Caco-2 (cell line): ENCODE measurements around the gene KRT5. TPM values are rescaled to one million over a fixed set of nuclear protein-coding genes. Genes with fewer than 3 reads are reported as not detected.

Experiments used
- BruUV-seq: library from RNA; stranded (reverse); fragments of 400-500 nt; replicated peaks from 2 replicates; lab custom pipeline; 2021; lab: Mats Ljungman, UMichigan
- CTCF ChIA-PET: fragments of 300-600 bp; sonication (Branson Sonifier 250); formaldehyde crosslinking; loops from one replicate; lab custom pipeline; 2022; ENCODE audit warnings: antibody characterized with exemption; lab: Charles Lee
- POLR2A ChIA-PET: fragments of 300-600 bp; sonication (Branson Sonifier 250); formaldehyde crosslinking; loops from one replicate; lab custom pipeline; 2022; ENCODE audit warnings: antibody characterized with exemption; lab: Charles Lee
- DNase-seq, 2 experiments: peaks; one replicate each; pipeline versions ENCODE4 v3.0.0 to v3.0.0-alpha.2; 2020 to 2022
- H3K27me3 ChIP-seq: replicated peaks from 2 replicates; pipeline ENCODE4 v1.6.0; 2011; ENCODE audit warnings: low read length; ENCODE audit not compliant: control insufficient read depth, insufficient read depth
- H3K36me3 ChIP-seq: 2 replicates; pipeline ENCODE4 v1.5.1; 2011; ENCODE audit warnings: low read length; ENCODE audit not compliant: control insufficient read depth, insufficient read depth
- H3K4me1 ChIP-seq: fragments of 250-450 bp; sonication (Bioruptor Pico); 2 replicates; pipeline ENCODE4 v1.5.1; 2020; ENCODE audit warnings: mild to moderate bottlenecking
- H3K4me3 ChIP-seq: 2 replicates; pipeline ENCODE4 v1.5.1; 2011; ENCODE audit warnings: low read depth, mild to moderate bottlenecking, control low read depth, low read length
- H3K9me3 ChIP-seq: fragments of 250-450 bp; sonication (Bioruptor Pico); 2 replicates; pipeline ENCODE4 v1.5.1; 2020; ENCODE audit warnings: mild to moderate bottlenecking, moderate library complexity
- H3K27ac Mint-ChIP-seq: one replicate; pipeline ENCODE4 v1.8.0; 2022; ENCODE audit warnings: mixed read lengths; ENCODE audit not compliant: unreplicated experiment
- H3K27me3 Mint-ChIP-seq: one replicate; pipeline ENCODE4 v1.8.0; 2022; ENCODE audit warnings: mixed read lengths; ENCODE audit not compliant: insufficient read depth, unreplicated experiment
- H3K36me3 Mint-ChIP-seq: one replicate; pipeline ENCODE4 v1.8.0; 2022; ENCODE audit warnings: mild to moderate bottlenecking, mixed read lengths; ENCODE audit not compliant: insufficient read depth, unreplicated experiment
- H3K4me1 Mint-ChIP-seq: one replicate; pipeline ENCODE4 v1.8.0; 2022; ENCODE audit warnings: low read depth, mixed read lengths; ENCODE audit not compliant: unreplicated experiment
- H3K4me3 Mint-ChIP-seq: one replicate; pipeline ENCODE4 v1.8.0; 2022; ENCODE audit warnings: mild to moderate bottlenecking, moderate library complexity, mixed read lengths; ENCODE audit not compliant: unreplicated experiment
- H3K9me3 Mint-ChIP-seq: one replicate; pipeline ENCODE4 v1.8.0; 2022; ENCODE audit warnings: mixed read lengths; ENCODE audit not compliant: unreplicated experiment
- CTCF ChIP-seq, 2 experiments: fragments of 200-600 bp in 1 of 2; IDR thresholded peaks; 1 replicate in 1 of 2; 2 replicates in 1 of 2; pipeline versions ENCODE4 v1.5.1 to v1.8.0; 2011 to 2022; ENCODE audit warnings: antibody characterized with exemption in 1 of 2, control low read depth in 1 of 2, inconsistent platforms in 1 of 2, low read depth in 1 of 2, low read length in 1 of 2, mild to moderate bottlenecking in 1 of 2, moderate library complexity in 1 of 2; ENCODE audit not compliant: insufficient read depth in 1 of 2, severe bottlenecking in 1 of 2, unreplicated experiment in 1 of 2
- intact Hi-C: fragments of 100-400 bp; cut with micrococcal nuclease; formaldehyde crosslinking; loops from one replicate; pipeline ENCODE4 v1.10.0; 2022; ENCODE audit not compliant: unreplicated experiment
- total RNA-seq: library from RNA; stranded (reverse); gene quantifications from 2 replicates; pipeline ENCODE4 v1.2.3, GENCODE V29; 2022

KRT5 gene
- total RNA-seq, 1 experiment from 2014 or later: 0.50 TPM

GRCh38 chr12:52523824-52524223 is 3.6 kb upstream of the KRT5 start:
- CTCF ChIA-PET: no interaction called here
- no TSS peak for BruUV-seq

GRCh38 chr12:52522346-52523011 is 2.3 kb upstream of the KRT5 start:
- no TSS peak for BruUV-seq
- H3K9me3 ChIP-seq: no peaks in the 10 kb centered on the region
- no peak overlapping the region for H3K27ac Mint-ChIP-seq
- no peak overlapping the region for H3K4me3 Mint-ChIP-seq
- H3K36me3 Mint-ChIP-seq: no peaks in the 10 kb centered on the region
- H3K27me3 ChIP-seq: no peaks in the 10 kb centered on the region
- H3K27me3 Mint-ChIP-seq: no peaks in the 10 kb centered on the region
- no peak for DNase-seq
- H3K36me3 ChIP-seq: no peaks in the 10 kb centered on the region
- POLR2A ChIA-PET: no interaction called here
- intact Hi-C loops: no loop called here
- H3K4me1 ChIP-seq: peaks cover 19% of the 10 kb centered on the region
- H3K9me3 Mint-ChIP-seq: no peaks in the 10 kb centered on the region
- no peaks in the 10 kb centered on the region for H3K4me1 Mint-ChIP-seq
- CTCF ChIA-PET: interaction anchor here (0.8 kb wide), 1 partner anchor 15 kb away, joined by 3 read pairs; no protein-coding TSS in a partner anchor
- no peak for TF ChIP-seq CTCF (IDR thresholded peaks at IDR 0.05; ENCODE audit: insufficient read depth in 1 of 2, low read depth in 1 of 2, low read length in 1 of 2, severe bottlenecking in 1 of 2, unreplicated experiment in 1 of 2)
- no peak overlapping the region for H3K4me3 ChIP-seq

More at GRCh38 chr12:52523824-52524223, 3.6 kb upstream of the KRT5 start:
- H3K4me1 ChIP-seq: peaks cover 19% of the 10 kb centered on the region
- no peak for DNase-seq
- Mint-ChIP-seq H3K4me1 (no peaks in the 10 kb centered on the region), H3K9me3 (no peaks in the 10 kb centered on the region), H3K27ac (no peak overlapping the region), H3K36me3 (no peaks in the 10 kb centered on the region), H3K27me3 (no peaks in the 10 kb centered on the region), H3K4me3 (no peak overlapping the region)
- no peak overlapping the region for H3K4me3 ChIP-seq
- intact Hi-C loops: no loop called here
- no peaks in the 10 kb centered on the region for H3K9me3 ChIP-seq
- H3K36me3 ChIP-seq: no peaks in the 10 kb centered on the region
- POLR2A ChIA-PET: no interaction called here
- no peak for TF ChIP-seq CTCF (IDR thresholded peaks at IDR 0.05; ENCODE audit: insufficient read depth in 1 of 2, low read depth in 1 of 2, low read length in 1 of 2, severe bottlenecking in 1 of 2, unreplicated experiment in 1 of 2)
- no peaks in the 10 kb centered on the region for H3K27me3 ChIP-seq

GRCh38 chr12:52521568-52522266 is 1.5 kb upstream of the KRT5 start:
- Histone ChIP-seq H3K4me1 (peaks cover 19% of the 10 kb centered on the region), H3K36me3 (no peaks in the 10 kb centered on the region), H3K4me3 (no peak overlapping the region), H3K9me3 (no peaks in the 10 kb centered on the region), H3K27me3 (no peaks in the 10 kb centered on the region)
- Mint-ChIP-seq H3K4me3 (no peak overlapping the region), H3K27me3 (no peaks in the 10 kb centered on the region), H3K4me1 (no peaks in the 10 kb centered on the region), H3K27ac (no peak overlapping the region), H3K9me3 (no peaks in the 10 kb centered on the region), H3K36me3 (no peaks in the 10 kb centered on the region)
- no peak for TF ChIP-seq CTCF (IDR thresholded peaks at IDR 0.05; ENCODE audit: insufficient read depth in 1 of 2, low read depth in 1 of 2, low read length in 1 of 2, severe bottlenecking in 1 of 2, unreplicated experiment in 1 of 2)
- intact Hi-C loops: no loop called here
- BruUV-seq: no TSS peak
- ChIA-PET POLR2A (no interaction called here), CTCF (interaction anchor here (0.8 kb wide), 1 partner anchor 14 kb away, joined by 3 read pairs; no protein-coding TSS in a partner anchor)
- no peak for DNase-seq
